Endometrial microvascular endothelial cells (primary cell): ENCODE results near the gene TMEM63B. TPM values are rescaled to one million over a fixed set of nuclear protein-coding genes. Genes with fewer than 3 reads are reported as not detected.
"Not testable (repeated sequence)": the region's sequence is repeated elsewhere in the genome, so short reads cannot be mapped to it uniquely, and the experiment has no call there.

Experiments
- in situ Hi-C: cut with HindIII; loops from 2 replicates; pipeline ENCODE4 v1.10.0; 2017; ENCODE audit warnings: low sequenced_read_pairs, low pct_unique_long_range_greater_than_20kb; ENCODE audit errors: inconsistent ontology term
- total RNA-seq: library from RNA; depleted of rRNA; stranded (reverse); fragments of >200 nt; gene quantifications from one replicate; pipeline ENCODE4 v1.2.3, GENCODE V29; 2015; ENCODE audit errors: inconsistent ontology term

Gene TMEM63B
- total RNA-seq, 1 donor from 2014 or later, result 28.7 TPM

- in situ Hi-C loops, result no loop called here
These were observed 6.8 kb downstream of the TMEM63B start for GRCh38 chr6:44133981-44134711.

- in situ Hi-C loops, result no loop called here
These were observed 7.9 kb downstream of the TMEM63B start for GRCh38 chr6:44135173-44135758.

DNA sequence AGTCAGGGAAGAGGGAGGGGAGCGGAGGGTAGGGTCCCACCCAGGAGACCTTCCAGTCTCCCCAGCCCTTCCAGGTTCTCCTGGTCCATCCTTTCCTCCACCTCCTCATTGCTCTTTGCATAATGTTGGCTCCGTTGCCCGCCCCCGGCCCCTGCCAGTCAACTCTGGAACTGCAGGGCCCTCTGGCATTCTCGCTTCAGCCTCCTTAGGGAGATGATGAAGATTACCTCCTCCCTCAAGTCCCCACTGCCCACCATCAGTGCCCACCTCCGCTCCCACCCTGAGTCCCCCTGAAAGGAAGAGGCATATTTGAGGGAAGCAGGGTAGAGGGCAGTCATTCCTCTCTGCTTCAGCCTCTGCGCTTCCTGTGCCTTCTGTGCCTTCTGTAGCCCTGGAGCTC lies 8.5 kb downstream of the TMEM63B start:
- in situ Hi-C loops, result no loop called here

- in situ Hi-C loops, result no loop called here
These were observed 11.5 kb downstream of the TMEM63B start for GRCh38 chr6:44138717-44139350.

GRCh38 chr6:44139351-44139743 lies 12.0 kb downstream of the TMEM63B start:
- in situ Hi-C loops, result no loop called here

DNA sequence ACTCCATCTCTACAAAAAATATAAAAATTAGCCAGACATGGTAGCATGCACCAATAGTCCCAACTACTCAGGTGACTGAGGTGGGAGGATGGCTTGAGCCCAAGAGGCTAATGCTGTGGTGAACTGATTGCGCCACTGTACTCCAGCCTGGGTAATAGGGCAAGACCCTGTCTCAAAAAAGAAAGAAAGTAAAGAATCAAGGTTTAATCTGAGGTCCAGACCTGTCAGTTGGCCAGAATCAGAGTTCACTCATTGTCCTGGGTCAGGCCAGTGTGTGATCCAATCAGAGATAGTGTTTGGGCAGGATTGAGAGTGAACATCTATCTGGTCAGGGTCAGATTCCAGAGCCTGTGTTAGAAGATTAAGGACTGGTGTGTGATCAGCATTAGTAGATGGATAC lies 15.5 kb downstream of the TMEM63B start:
- in situ Hi-C loops, result no loop called here

GRCh38 chr6:44143731-44144130 lies 16.4 kb downstream of the TMEM63B start:
- in situ Hi-C loops, result no loop called here

DNA sequence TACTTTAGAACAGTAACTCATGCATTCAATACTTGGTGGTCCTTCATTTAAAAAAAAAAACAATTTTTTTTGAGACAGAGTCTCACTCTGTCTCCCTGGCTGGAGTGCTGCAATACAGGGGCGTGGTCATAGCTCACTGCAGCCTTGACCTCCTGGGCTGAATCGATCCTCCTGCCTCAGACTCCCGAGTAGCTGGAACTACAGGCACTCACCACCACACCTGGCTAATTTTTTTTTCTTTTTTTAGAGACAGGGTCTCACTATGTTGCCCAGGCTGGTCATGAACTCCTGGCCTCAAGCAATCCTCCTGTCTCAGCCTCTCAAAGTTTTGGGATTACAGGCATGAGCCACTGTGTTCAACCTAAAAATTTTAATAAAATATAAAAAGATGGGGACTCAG lies 17.2 kb downstream of the TMEM63B start:
- in situ Hi-C loops, result not testable (repeated sequence)

DNA sequence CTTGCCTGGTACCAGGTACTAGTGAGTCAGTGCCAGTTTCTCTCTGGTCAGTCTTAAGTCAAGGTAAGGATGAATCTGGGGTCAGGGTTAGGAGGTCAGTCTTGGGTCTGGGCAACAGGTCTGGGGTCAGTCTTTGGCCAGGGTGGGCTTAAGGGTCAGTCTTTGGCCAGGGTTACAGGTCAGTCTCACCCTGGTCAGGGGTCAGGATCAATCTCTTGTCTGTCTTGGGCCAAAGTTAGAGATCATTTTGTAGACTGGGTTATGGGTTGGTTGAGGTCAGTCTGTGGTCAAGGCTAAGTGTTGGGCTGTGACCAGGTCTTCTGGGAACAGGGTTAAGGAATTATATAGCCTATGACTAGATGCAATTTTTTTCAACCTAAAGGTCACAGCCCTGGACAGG lies 18.5 kb downstream of the TMEM63B start:
- in situ Hi-C loops, result no loop called here

GRCh38 chr6:44146685-44147084 lies 19.3 kb downstream of the TMEM63B start:
- in situ Hi-C loops, result no loop called here

DNA sequence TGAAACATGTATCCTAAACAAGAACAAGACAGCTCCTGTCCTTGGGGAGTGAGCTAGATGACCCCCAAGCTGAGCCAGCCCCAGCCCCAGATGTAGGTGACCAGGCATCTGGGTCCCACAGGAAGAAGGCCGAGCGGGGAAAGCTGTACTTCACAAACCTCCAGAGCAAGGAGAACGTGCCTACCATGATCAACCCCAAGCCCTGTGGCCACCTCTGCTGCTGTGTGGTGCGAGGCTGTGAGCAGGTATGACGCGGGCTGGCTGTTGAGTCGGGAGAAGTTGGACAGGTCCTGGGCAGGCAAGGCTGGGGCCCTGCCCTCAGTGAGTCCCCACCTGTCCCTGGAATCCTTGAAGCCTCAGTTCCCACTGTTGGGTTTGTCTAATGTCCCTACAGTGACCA lies 19.9 kb downstream of the TMEM63B start:
- in situ Hi-C loops, result no loop called here

- in situ Hi-C loops, result no loop called here
These were observed 21.0 kb downstream of the TMEM63B start for GRCh38 chr6:44148306-44148705.

GRCh38 chr6:44149369-44150012 lies 22.1 kb downstream of the TMEM63B start:
- in situ Hi-C loops, result no loop called here

- in situ Hi-C loops, result no loop called here
These were observed 23.1 kb downstream of the TMEM63B start for GRCh38 chr6:44150317-44150917.

GRCh38 chr6:44151348-44152108 lies 24.2 kb downstream of the TMEM63B start:
- in situ Hi-C loops, result no loop called here

DNA sequence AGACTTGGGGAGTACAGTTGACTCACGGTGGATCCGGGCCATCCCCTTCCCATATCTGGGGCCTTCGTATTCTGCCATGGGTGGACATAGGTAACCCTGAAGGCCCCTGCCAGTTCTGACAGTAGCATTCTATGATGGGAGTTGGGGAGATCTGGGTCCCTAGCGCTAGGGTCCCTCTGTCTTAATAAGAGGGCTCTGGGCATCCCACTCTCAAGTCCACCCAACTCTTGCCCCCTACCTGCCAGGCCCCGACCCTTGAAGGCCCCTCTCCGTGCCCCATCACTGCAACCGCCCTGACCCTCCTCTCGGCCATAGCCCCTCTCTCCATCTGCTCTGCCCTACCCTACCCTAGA lies 24.7 kb downstream of the TMEM63B start:
- in situ Hi-C loops, result no loop called here

DNA sequence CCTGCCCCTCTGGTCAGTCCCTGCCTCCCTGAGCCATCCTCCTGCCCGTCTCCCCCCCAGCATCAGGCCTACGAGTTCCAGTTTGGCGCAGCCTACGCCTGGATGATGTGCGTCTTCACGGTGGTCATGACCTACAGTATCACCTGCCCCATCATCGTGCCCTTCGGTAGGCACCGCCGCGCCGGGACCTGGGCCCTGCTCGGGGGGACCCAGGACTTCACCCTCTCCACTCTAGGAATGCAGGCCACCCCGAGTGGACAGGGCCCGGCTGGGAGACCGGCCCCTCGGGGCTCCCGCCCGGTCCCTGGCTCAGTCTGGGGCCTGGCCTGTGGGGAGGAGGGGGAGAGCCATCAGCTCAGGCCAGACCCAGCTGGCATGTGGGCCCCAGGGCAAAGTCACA lies 25.2 kb downstream of the TMEM63B start:
- in situ Hi-C loops, result no loop called here

DNA sequence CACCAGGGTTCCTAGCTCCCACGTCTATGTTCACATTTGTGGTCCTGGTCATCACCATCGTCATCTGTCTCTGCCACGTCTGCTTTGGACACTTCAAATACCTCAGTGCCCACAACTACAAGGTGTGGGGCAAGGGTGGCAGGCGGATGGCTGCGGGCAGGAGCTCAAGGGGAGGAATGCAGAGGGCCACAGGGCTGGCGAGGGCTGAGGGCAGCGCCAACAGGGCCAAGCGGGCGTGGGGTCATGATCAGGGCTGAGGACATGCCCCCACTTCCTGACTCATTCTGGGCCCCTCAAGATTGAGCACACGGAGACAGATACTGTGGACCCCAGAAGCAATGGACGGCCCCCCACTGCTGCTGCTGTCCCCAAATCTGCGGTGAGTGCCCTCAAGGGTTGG lies 26.7 kb downstream of the TMEM63B start:
- in situ Hi-C loops, result no loop called here
